SK-N-MC (cell line): Measurements from ENCODE around the gene ANP32B.

Experiments
- DNase-seq: peaks from one replicate; pipeline ENCODE4 v3.0.0-alpha.2; 2011; ENCODE audit warnings: low read depth, low spot score
- H3K27ac ChIP-seq: fragments of 200-600 bp; sonication (generic); 2 replicates; pipeline ENCODE4 v1.5.1; 2016; ENCODE audit warnings: mixed run types
- H3K36me3 ChIP-seq: fragments of 200-600 bp; sonication (generic); 2 replicates; pipeline ENCODE4 v1.6.1; 2017; ENCODE audit warnings: antibody characterized with exemption, low read length, mixed read lengths; ENCODE audit not compliant: insufficient read depth
- H3K4me3 ChIP-seq: fragments of 200-600 bp; sonication (generic); 2 replicates; pipeline ENCODE4 v1.5.1; 2016
- H3K9ac ChIP-seq: fragments of 200-600 bp; sonication (generic); 2 replicates; pipeline ENCODE4 v1.8.0; 2017; ENCODE audit warnings: mixed run types, mixed read lengths; ENCODE audit not compliant: insufficient read length
- H3K9me3 ChIP-seq: fragments of 200-600 bp; sonication (generic); 2 replicates; pipeline ENCODE4 v1.6.1; 2017; ENCODE audit warnings: low read depth, mild to moderate bottlenecking, antibody characterized with exemption, low read length, moderate library complexity, mixed read lengths
- EZH2 ChIP-seq: fragments of 200-600 bp; sonication (generic); IDR thresholded peaks from one replicate; pipeline ENCODE4 v1.6.1; 2017; ENCODE audit warnings: antibody characterized with exemption
- FOXP2 ChIP-seq: optimal IDR thresholded peaks from 2 replicates; pipeline ENCODE3; 2011; ENCODE audit warnings: mild to moderate bottlenecking, moderate library complexity; ENCODE audit not compliant: insufficient read depth; ENCODE audit errors: extremely low read length, control extremely low read depth
- POLR2AphosphoS5 ChIP-seq: IDR thresholded peaks from 2 replicates; pipeline ENCODE4 v1.6.1; 2012; ENCODE audit warnings: mild to moderate bottlenecking, low read depth, low read length, borderline replicate concordance

ANP32B gene

DNA sequence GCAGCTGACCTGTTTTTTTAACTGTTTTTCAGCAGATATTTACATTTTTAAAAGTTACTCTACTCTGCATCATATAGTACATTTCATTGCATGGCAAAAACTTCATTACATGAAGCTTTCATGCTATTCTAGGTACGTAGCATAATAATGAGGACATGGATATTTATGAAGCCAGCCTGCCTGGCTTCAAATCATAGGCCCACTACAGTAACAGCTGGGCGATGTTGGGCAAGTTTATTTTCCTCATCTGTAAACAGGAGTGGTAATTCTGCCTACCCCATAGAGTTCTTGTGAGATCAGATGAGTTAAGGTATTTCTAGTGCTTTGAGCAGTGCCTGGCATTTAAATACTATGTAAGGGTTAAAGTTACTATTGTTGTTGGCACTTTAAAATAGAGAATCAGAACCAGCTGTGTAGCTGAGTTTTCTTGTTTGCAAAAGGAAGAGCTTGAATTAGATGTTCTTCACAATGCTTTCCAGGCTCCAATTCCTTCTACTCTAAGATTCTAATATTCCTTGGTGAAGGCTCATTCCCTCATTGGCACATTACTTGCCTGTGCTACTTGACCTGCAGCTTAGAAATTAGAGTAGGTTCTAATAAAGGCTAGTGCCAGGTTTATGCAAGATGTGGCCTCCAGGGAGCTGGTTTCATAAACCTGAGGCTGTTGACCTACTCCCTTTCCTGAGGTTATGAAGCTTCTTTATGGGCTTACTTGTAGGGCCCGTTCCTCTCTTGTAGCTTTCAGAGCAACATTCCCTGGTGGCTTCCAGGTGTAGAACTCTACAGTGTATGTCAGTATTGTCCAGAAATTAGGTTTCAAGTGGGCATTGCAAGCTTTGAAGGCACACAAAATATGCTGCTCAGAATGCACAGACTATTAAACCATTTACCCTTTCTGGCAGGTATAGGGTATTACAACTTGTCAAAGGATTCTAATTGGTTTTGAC lies 14.5 kb downstream of the ANP32B start:
- no peak for TF ChIP-seq EZH2
- TF ChIP-seq FOXP2 = no peak
- no peak for TF ChIP-seq POLR2AphosphoS5
- no peak overlapping the region for H3K4me3 ChIP-seq
- DNase-seq = no peak
- no peak overlapping the region for H3K9ac ChIP-seq
- no peaks in the 10 kb centered on the region for H3K9me3 ChIP-seq
- H3K27ac ChIP-seq = no peak overlapping the region
- peaks cover 94% of the 10 kb centered on the region for H3K36me3 ChIP-seq

DNA sequence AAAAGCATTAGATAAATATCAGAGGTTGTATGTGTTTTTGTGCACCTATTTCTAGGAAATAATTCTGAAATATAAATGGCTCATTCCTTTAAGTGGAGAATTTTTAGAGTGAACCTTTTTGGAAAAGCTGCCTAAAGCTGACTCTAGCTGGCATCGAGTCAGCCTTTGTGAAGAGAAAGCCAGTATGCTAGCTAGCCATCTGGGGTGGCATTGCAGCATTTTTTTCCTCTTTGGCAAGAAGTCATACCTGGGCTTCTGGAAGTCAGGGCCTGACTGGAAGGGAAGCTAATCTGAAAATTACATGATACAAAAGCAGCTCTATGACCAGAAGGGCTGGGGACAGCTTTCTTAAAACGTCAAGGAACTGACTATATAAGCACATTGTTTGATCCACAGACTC lies 19.7 kb downstream of the ANP32B start:
- Histone ChIP-seq H3K27ac (0 out of 2 replicates have a peak overlapping the region, but pooled peaks have one; percentile 23), H3K9me3 (no peaks in the 10 kb centered on the region), H3K36me3 (peaks cover 97% of the 10 kb centered on the region), H3K9ac (no peak overlapping the region), H3K4me3 (no peak overlapping the region)
- DNase-seq = no peak
- no peak for TF ChIP-seq POLR2AphosphoS5
- no peak for TF ChIP-seq EZH2
- TF ChIP-seq FOXP2 = no peak

DNA sequence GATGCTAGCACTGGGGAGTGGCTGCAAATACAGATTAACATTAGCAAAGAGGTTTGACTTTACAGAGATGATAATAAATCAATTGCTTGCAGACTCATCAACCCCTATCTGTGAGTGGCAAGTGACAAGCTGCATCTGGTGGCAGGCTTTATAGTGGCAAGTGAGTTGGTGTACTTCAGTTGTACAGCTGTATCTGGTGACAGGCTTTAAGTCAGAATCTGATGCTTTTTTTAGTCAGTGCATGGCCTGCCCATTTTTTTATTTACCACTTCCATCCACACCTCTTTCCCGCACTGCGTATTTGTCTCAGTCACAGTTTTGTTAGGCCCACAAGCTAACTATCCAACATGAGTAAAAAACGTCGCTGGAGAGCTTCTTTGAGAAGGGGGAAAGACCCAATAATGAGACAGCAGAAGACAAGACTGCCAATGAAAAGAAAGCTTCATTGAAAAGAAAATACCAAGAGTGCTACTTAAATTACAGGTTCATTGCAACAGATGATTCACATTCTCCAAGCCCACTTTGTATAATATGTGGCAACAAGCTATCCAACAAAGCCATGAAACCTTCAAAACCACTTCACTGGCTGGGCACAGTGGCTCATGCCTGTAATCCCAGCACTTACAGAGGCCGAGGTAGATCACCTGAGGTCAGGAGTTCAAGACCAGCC lies 23.1 kb downstream of the ANP32B start:
- peaks cover 99% of the 10 kb centered on the region for H3K36me3 ChIP-seq
- no peak overlapping the region for H3K4me3 ChIP-seq
- no peak overlapping the region for H3K9ac ChIP-seq
- DNase-seq = no peak
- H3K9me3 ChIP-seq = no peaks in the 10 kb centered on the region
- H3K27ac ChIP-seq = no peak overlapping the region
- TF ChIP-seq EZH2 = no peak
- no peak for TF ChIP-seq POLR2AphosphoS5
- no peak for TF ChIP-seq FOXP2

DNA sequence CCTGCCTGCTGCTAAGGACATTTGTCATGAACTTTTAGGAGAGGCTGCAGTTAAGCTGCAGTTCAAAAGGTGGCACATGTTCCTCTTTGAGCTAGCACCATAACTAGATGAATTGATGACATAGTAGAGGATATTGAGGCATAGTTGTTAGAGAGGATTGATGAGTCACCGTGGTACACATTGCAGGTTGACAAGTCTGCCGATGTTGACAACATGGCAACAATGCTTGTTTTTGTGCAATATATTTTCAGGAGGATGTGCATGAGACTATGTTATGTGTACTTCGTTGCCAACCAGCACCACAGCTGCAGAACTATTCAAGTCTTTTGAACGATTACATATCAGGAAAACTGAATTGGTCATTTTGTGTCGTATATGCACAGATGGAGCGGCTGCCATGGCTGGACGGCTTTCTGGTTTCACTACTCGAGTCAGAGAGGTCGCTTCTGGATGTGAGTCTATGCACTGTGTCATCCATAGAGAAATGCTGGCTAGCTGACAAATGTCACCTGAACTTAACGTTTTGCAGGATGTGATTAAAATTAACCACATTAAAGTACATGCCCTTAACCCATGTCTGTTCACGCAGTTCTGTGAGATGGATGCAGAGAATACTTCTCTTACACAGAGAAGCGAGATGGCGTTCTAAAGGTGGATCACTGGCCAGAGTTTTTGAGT lies 24.2 kb downstream of the ANP32B start:
- H3K36me3 ChIP-seq = peaks cover 99% of the 10 kb centered on the region
- H3K27ac ChIP-seq = no peak overlapping the region
- no peak for DNase-seq
- no peak overlapping the region for H3K4me3 ChIP-seq
- H3K9me3 ChIP-seq = no peaks in the 10 kb centered on the region
- TF ChIP-seq POLR2AphosphoS5 (no peak), FOXP2 (no peak), EZH2 (no peak)
- H3K9ac ChIP-seq = no peak overlapping the region

DNA sequence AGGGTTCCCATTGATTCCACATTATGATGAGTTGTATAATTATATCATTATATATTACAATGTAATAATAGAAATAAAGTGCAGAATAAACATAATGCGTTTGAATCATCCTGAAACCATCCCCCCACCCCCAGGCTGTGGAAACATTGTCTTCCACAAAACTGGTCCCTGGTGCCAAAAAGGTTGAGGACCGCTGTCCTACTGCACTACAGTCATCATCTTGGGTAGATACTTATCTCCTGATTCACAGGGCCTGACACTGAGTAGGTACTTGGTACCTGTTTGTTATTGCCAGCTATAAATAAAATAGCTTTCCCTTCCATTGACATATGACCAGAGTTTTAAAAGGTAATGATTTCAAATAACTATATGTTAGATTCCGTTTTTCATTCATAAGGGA lies 25.6 kb downstream of the ANP32B start:
- H3K9me3 ChIP-seq = no peaks in the 10 kb centered on the region
- no peak overlapping the region for H3K9ac ChIP-seq
- H3K36me3 ChIP-seq = peaks cover 99% of the 10 kb centered on the region
- no peak overlapping the region for H3K4me3 ChIP-seq
- H3K27ac ChIP-seq = no peak overlapping the region
- DNase-seq = no peak
- no peak for TF ChIP-seq POLR2AphosphoS5
- no peak for TF ChIP-seq FOXP2
- no peak for TF ChIP-seq EZH2

DNA sequence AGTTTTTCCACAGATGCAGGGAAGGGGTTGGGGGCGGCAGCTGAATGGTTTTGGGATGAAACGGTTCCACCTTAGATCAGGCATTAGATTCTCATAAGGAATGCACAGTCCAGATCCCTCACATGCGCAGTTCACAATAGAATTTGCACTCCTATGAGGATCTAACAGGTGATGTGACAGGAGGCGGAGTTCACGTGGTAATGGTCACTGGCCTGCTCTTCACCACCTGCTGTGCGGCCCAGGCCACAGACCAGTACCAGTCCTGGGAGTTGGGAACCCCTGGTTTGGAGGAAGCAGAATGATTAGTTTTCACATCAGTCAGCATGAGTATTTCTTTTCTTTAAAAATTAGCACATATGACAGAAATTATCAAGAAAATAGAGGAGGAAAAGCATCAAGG lies 26.3 kb downstream of the ANP32B start:
- H3K36me3 ChIP-seq = peaks cover 99% of the 10 kb centered on the region

DNA sequence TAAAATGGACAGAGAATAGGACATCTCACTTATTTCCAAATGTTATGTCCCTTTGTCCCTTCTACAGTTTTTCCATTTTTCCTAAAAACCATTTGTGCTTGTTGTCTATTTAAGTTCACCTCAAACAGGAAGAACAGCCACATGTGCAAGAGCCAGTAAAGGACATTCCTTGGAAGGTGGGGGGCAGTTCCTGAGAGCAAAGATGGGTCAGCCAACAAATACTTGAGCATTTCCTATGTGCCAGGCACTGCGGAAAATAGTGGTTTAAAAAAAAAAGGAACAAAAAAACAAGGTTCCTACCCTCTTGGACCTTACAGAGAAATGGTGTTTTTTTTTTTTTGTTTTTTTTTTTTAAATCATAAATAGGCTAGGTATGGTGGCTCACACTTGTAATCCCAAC lies 26.8 kb downstream of the ANP32B start:
- DNase-seq = no peak
- Histone ChIP-seq H3K9me3 (no peaks in the 10 kb centered on the region), H3K36me3 (peaks cover 99% of the 10 kb centered on the region), H3K4me3 (no peak overlapping the region), H3K9ac (no peak overlapping the region), H3K27ac (no peak overlapping the region)
- no peak for TF ChIP-seq POLR2AphosphoS5
- no peak for TF ChIP-seq FOXP2
- no peak for TF ChIP-seq EZH2

More for the DNA sequence above, 26.3 kb downstream of the ANP32B start:
- no peaks in the 10 kb centered on the region for H3K9me3 ChIP-seq
- TF ChIP-seq POLR2AphosphoS5 (no peak), FOXP2 (no peak), EZH2 (no peak)
- H3K9ac ChIP-seq = no peak overlapping the region
- no peak overlapping the region for H3K27ac ChIP-seq
- no peak overlapping the region for H3K4me3 ChIP-seq
- DNase-seq = no peak

DNA sequence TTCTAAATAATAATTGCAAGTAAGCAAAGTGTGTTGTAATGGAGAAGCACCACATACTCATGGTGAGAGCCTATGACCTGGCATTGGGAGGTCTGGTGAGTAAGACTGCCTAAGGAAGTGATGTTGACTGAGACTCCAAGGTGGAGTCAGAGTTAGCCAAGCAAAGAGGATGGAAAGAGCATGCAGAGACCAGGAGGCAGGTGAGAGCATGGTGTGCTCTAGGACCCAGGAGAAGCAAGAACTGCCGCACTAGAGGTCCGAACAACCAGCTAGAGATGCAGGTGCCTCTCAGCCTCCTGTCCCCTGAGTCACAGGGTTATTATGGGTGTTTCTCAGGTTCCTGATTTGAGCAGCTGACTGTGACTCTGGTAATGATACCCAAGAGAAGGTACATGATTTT lies 27.3 kb downstream of the ANP32B start:
- Histone ChIP-seq H3K9ac (no peak overlapping the region), H3K4me3 (no peak overlapping the region), H3K27ac (no peak overlapping the region), H3K9me3 (no peaks in the 10 kb centered on the region), H3K36me3 (peaks cover 99% of the 10 kb centered on the region)
- DNase-seq = no peak
- TF ChIP-seq FOXP2 (no peak), EZH2 (no peak), POLR2AphosphoS5 (no peak)
